Stomach (tissue), 9 donors: ENCODE data around the gene EREG. TPM values are rescaled to one million over a fixed set of nuclear protein-coding genes. Genes with fewer than 3 reads are reported as not detected.

Experiments
- DNase-seq, 2 donors: peaks; one replicate each; pipeline versions ENCODE4 v3.0.0 to v3.0.0-alpha.2; 2013 to 2019
- H3K27ac ChIP-seq, 5 donors: fragments of 200-600 bp in 4 of 5; sonication (generic) in 4 of 5; one replicate each; pipeline ENCODE4 v1.5.1; 2013 to 2019; ENCODE audit warnings: mild to moderate bottlenecking in 1 of 5, moderate library complexity in 1 of 5
- H3K27me3 ChIP-seq, 3 donors: fragments of 200-600 bp; sonication (generic); one replicate each; pipeline ENCODE4 v1.5.1; 2017 to 2019; ENCODE audit warnings: mixed run types in 1 of 3
- H3K36me3 ChIP-seq, 4 donors: fragments of 200-600 bp; sonication (generic); 1 replicate in 3 of 4; 2 replicates in 1 of 4; pipeline ENCODE4 v1.5.1; 2016 to 2019
- H3K4me1 ChIP-seq, 4 donors: fragments of 200-600 bp; sonication (generic); one replicate each; pipeline ENCODE4 v1.5.1; 2016 to 2019
- H3K4me3 ChIP-seq, 4 donors: fragments of 200-600 bp; sonication (generic) in 3 of 4; one replicate each; pipeline ENCODE4 v1.5.1; 2016 to 2019; ENCODE audit warnings: mild to moderate bottlenecking in 1 of 4
- H3K9me3 ChIP-seq, 4 donors: fragments of 200-600 bp; sonication (generic); one replicate each; pipeline ENCODE4 v1.5.1; 2016 to 2019
- EP300 ChIP-seq: sonication (generic); formaldehyde crosslinking; IDR thresholded peaks from one replicate; pipeline ENCODE4 v1.6.1; 2017; ENCODE audit warnings: antibody characterized with exemption
- POLR2A ChIP-seq, 4 donors: fragments of 450-650 bp; IDR thresholded peaks; one replicate each; pipeline ENCODE4 v1.6.1; 2016; ENCODE audit warnings: antibody characterized with exemption in 4 of 4, control low read depth in 2 of 4, mild to moderate bottlenecking in 1 of 4, moderate library complexity in 1 of 4
- POLR2AphosphoS5 ChIP-seq, 3 donors: sonication (generic); formaldehyde crosslinking; IDR thresholded peaks; one replicate each; pipeline ENCODE4 v1.6.1; 2016; ENCODE audit warnings: antibody characterized with exemption in 3 of 3
- WGBS, 5 donors: extraction: QIAGEN DNeasy Blood & Tissue Kit in 3 of 5; methylation state at CpG; one replicate each; pipeline versions ENCODE4 v1.1.5 to v1.1.7; 2013 to 2018; 5-methylcytosine and 5-hydroxymethylcytosine counted together
- intact Hi-C: fragments of 100-400 bp; cut with DNase I; formaldehyde crosslinking; loops from one replicate; pipeline ENCODE4 v1.15.1; 2023; ENCODE audit warnings: low total_unique reads
- polyA plus RNA-seq, 3 donors: library from polyadenylated mRNA; stranded (reverse); fragments of 200-250 nt; gene quantifications; one replicate each; pipeline ENCODE4 v1.2.3, GENCODE V29; 2013
- total RNA-seq, 5 donors: library from RNA; depleted of rRNA; stranded (reverse); fragments of >200 nt; gene quantifications; one replicate each; pipeline versions ENCODE4 v1.1.0 to v1.2.3, GENCODE V29; 2014 to 2016
- TF ChIP-seq, protein P1 (sequence below), 7 experiments: fragments of 450-650 bp in 4 of 7; fragments of 200-600 bp in 3 of 7; sonication (generic) in 3 of 7; IDR thresholded peaks; one replicate each; pipeline ENCODE4 v1.5.1; 2016 to 2019; ENCODE audit warnings: antibody characterized with exemption in 7 of 7, control low read depth in 2 of 7, mild to moderate bottlenecking in 1 of 7
- donor health status: healthy with polysubstance abuse.
- donor health status: Bipolar disorder and iron deficiency.
- donor health status: healthy.

The EREG gene
- total and polyA plus RNA-seq, 8 donors = 0.62 to 1.8 (median 0.73) TPM; not detected in 5

- WGBS, 5 donors = 68 to 96% (median 86%) methylated on average over 1 of the region's 1 CpG
- no peaks in the 10 kb centered on the region for H3K9me3 ChIP-seq
- no peak overlapping the region for H3K4me3 ChIP-seq
- H3K27me3 ChIP-seq = no peaks in the 10 kb centered on the region
- intact Hi-C loops = no loop called here
- TF ChIP-seq, protein P1, sequence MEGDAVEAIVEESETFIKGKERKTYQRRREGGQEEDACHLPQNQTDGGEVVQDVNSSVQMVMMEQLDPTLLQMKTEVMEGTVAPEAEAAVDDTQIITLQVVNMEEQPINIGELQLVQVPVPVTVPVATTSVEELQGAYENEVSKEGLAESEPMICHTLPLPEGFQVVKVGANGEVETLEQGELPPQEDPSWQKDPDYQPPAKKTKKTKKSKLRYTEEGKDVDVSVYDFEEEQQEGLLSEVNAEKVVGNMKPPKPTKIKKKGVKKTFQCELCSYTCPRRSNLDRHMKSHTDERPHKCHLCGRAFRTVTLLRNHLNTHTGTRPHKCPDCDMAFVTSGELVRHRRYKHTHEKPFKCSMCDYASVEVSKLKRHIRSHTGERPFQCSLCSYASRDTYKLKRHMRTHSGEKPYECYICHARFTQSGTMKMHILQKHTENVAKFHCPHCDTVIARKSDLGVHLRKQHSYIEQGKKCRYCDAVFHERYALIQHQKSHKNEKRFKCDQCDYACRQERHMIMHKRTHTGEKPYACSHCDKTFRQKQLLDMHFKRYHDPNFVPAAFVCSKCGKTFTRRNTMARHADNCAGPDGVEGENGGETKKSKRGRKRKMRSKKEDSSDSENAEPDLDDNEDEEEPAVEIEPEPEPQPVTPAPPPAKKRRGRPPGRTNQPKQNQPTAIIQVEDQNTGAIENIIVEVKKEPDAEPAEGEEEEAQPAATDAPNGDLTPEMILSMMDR (IDR thresholded peaks at IDR 0.05) = no peak
- TF ChIP-seq EP300 = no peak
- TF ChIP-seq POLR2AphosphoS5 (IDR thresholded peaks at IDR 0.05) = no peak
- TF ChIP-seq POLR2A (IDR thresholded peaks at IDR 0.05) = no peak
- no peaks in the 10 kb centered on the region for H3K4me1 ChIP-seq
- no peaks in the 10 kb centered on the region for H3K36me3 ChIP-seq
- no peak for DNase-seq
- no peak overlapping the region for H3K27ac ChIP-seq
Measured at GRCh38 chr4:74328501-74328900, 36.4 kb upstream of the EREG start.

- Histone ChIP-seq H3K36me3 (no peaks in the 10 kb centered on the region), H3K4me3 (no peak overlapping the region), H3K4me1 (no peaks in the 10 kb centered on the region), H3K27me3 (no peaks in the 10 kb centered on the region), H3K27ac (no peak overlapping the region), H3K9me3 (no peaks in the 10 kb centered on the region)
- TF ChIP-seq, protein P1 (IDR thresholded peaks at IDR 0.05) = no peak
- no peak for TF ChIP-seq POLR2AphosphoS5 (IDR thresholded peaks at IDR 0.05)
- TF ChIP-seq EP300 = no peak
- TF ChIP-seq POLR2A (IDR thresholded peaks at IDR 0.05) = no peak
- DNase-seq = no peak
- intact Hi-C loops = no loop called here
Measured at GRCh38 chr4:74329307-74329706, 35.6 kb upstream of the EREG start.

DNA sequence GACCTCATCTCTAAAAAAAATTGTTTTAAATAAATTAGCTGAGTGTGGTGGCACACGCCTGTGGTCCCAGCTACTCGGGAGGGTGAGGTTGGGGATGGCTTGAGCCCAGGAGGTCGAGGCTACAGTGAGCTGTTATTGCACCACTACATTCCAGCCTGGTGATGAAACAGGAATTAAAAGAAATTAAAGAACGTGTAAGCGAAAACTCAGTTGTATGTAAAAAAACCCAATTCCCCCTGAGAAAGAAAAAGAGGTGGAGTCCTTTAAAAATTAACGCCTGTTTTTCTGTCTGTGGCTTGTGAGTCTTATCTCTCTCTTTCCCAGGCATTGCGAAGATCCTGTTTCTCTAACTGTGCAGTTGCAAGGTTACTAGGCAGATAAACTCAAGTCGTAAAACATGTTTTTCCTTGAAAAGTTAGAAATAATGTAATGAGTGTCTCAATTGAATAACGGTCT, 34.6 kb upstream of the EREG start:
- intact Hi-C loops = no loop called here
- no peaks in the 10 kb centered on the region for H3K36me3 ChIP-seq
- no peaks in the 10 kb centered on the region for H3K9me3 ChIP-seq
- H3K27ac ChIP-seq = no peak overlapping the region
- no peak for DNase-seq
- no peaks in the 10 kb centered on the region for H3K4me1 ChIP-seq
- H3K27me3 ChIP-seq = no peaks in the 10 kb centered on the region
- no peak overlapping the region for H3K4me3 ChIP-seq
- 58 to 65% (median 64%) methylated on average over 9 of the region's 9 CpGs for WGBS, 5 donors
- TF ChIP-seq, protein P1 (IDR thresholded peaks at IDR 0.05) = no peak
- TF ChIP-seq POLR2A (IDR thresholded peaks at IDR 0.05) (no peak), POLR2AphosphoS5 (IDR thresholded peaks at IDR 0.05) (no peak), EP300 (no peak)

DNA sequence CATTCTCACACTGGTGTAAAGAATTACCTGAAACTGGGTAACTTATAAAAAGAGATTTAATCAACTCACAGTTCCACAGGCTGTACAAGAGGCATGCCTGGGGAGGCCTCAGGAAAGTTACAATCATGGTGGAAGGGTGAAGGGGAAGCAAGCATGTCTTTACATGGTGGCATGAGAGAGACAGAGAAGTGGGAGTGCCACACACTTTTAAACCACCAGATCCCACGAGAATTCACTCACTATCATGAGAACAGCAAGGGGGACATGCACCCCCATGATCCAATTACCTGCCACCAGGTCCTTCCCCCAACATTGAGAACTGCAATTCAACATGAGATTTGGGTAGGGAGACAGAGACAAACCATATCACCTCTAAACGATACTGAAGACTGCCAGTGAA, 33.7 kb upstream of the EREG start:
- 69 to 79% (median 75%) methylated on average over 2 of the region's 2 CpGs for WGBS, 5 donors
- Histone ChIP-seq H3K4me3 (no peak overlapping the region), H3K36me3 (no peaks in the 10 kb centered on the region), H3K27me3 (no peaks in the 10 kb centered on the region), H3K4me1 (no peaks in the 10 kb centered on the region), H3K9me3 (no peaks in the 10 kb centered on the region), H3K27ac (no peak overlapping the region)
- intact Hi-C loops = no loop called here
- DNase-seq = no peak
- no peak for TF ChIP-seq POLR2A (IDR thresholded peaks at IDR 0.05)
- no peak for TF ChIP-seq EP300
- TF ChIP-seq, protein P1 (IDR thresholded peaks at IDR 0.05) = no peak
- no peak for TF ChIP-seq POLR2AphosphoS5 (IDR thresholded peaks at IDR 0.05)
